Epithelial cell of esophagus (primary cell): ENCODE measurements around the gene MAD1L1.

Experiments used
- DNase-seq: peaks from one replicate; pipeline ENCODE4 v3.0.0; 2010; ENCODE audit warnings: low read depth
- H3K4me3 ChIP-seq: 2 replicates; pipeline ENCODE4 v1.5.1; 2011; ENCODE audit warnings: mild to moderate bottlenecking, low read length, control low read depth
- TF ChIP-seq, protein P1 (sequence below): IDR thresholded peaks from 2 replicates; pipeline ENCODE4 v1.5.1; 2011; ENCODE audit warnings: low read depth, mild to moderate bottlenecking, low read length, control low read depth, inconsistent platforms; ENCODE audit not compliant: insufficient read depth; ENCODE audit errors: missing control alignments

Gene MAD1L1

DNA sequence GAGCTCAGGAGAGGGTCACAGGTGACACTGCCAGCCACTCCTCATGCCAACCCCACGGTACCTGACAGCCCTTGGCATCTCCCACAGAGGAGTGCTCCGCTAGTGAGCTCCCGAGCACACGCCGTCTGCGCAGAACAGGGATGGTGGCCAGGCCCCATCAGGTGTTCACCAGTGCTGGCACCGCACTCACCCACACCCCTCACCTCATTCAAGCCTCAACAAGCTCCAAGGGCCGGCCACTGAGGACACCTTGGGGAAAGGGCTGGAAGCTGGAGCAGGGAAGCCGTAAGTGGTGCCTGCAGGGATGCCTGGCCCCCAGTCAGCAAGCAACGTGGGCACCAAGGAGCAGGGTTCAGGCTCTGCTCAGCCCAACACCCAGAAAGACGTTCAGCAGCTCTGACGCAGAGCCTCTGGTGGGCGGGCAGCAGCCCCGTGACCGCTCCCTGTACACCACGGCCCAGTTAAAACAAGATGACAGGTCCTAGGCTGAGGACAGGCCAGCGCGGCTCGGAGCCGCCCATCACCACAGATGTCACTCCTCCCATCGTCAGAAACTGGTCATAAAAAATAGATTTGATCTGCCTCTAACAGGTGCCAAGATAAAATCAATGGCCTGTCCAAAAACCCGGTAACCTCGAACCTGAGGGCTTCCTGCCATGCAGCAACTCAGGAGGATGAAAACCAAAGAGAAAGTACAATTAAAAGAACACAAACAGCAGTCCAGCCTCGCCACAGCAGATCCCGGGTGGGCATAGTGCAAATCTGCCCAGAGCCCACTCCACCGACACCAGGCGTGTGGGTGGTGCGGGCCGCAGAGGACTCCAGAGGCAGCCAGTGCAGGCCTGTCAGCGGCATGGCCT lies 275.9 kb downstream of the MAD1L1 start:
- no peak for DNase-seq
- TF ChIP-seq, protein P1, sequence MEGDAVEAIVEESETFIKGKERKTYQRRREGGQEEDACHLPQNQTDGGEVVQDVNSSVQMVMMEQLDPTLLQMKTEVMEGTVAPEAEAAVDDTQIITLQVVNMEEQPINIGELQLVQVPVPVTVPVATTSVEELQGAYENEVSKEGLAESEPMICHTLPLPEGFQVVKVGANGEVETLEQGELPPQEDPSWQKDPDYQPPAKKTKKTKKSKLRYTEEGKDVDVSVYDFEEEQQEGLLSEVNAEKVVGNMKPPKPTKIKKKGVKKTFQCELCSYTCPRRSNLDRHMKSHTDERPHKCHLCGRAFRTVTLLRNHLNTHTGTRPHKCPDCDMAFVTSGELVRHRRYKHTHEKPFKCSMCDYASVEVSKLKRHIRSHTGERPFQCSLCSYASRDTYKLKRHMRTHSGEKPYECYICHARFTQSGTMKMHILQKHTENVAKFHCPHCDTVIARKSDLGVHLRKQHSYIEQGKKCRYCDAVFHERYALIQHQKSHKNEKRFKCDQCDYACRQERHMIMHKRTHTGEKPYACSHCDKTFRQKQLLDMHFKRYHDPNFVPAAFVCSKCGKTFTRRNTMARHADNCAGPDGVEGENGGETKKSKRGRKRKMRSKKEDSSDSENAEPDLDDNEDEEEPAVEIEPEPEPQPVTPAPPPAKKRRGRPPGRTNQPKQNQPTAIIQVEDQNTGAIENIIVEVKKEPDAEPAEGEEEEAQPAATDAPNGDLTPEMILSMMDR: no peak
- H3K4me3 ChIP-seq: no peak overlapping the region

GRCh38 chr7:1956141-1956540 lies 276.6 kb downstream of the MAD1L1 start:
- DNase-seq: no peak
- no peak overlapping the region for H3K4me3 ChIP-seq
- TF ChIP-seq, protein P1: no peak

GRCh38 chr7:1954366-1955004 lies 278.3 kb downstream of the MAD1L1 start:
- no peak overlapping the region for H3K4me3 ChIP-seq
- TF ChIP-seq, protein P1: no peak
- no peak for DNase-seq

DNA sequence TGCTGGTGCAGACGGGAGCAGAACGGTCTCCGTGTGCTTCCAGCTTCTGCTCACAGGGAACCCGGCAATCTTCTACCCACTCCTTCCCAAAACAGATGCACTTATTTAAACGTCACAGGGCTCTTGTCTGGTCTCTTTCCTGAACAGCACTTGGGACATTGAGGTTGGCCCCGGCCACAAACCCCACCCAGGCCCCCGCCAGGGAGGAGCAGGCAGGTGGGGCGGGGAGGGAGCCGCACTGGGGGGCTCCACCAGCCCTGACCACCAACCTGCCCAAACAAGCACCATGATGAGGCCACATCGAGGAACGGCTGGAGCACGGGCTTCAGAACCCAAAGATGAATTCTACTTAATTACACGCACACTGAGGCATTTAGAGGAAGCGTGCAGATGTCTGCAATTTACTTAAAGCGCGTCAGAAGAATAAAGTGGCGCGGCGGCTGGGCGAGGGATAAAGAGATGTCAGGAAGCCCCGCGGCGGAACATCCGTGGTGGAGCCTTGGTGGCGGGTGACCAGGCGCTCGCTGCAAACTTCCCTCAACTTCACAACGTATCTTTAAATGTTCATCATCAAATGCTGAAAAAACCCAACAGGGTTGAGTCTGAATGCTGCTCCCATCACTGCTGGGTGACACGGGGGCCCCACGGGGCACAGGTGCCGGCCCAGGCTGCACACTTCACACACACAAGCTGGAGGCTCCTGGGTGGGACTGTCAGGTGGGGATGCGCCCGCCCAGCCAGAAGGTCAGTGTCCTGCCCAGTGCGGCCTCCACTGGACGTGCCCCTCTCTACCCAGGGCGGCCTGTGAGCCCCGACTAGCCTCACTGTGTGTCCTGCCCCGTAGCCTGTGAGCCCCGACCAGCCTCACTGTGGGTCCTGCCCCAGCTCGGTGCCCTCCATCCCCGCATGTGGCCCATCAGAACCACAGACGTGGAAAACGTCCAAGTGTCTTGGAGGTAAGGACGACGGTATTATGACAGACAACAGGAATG lies 279.2 kb downstream of the MAD1L1 start:
- DNase-seq: no peak
- H3K4me3 ChIP-seq: no peak overlapping the region
- TF ChIP-seq, protein P1: no peak

- no peak for DNase-seq
- TF ChIP-seq, protein P1: no peak
- H3K4me3 ChIP-seq: no peak overlapping the region
Measured at GRCh38 chr7:1952781-1953180, 280.0 kb downstream of the MAD1L1 start.

GRCh38 chr7:1952169-1952760 lies 280.5 kb downstream of the MAD1L1 start:
- DNase-seq: no peak
- H3K4me3 ChIP-seq: no peak overlapping the region
- TF ChIP-seq, protein P1: no peak
